ENCODE results near the gene SUGCT. TPM values are rescaled to one million over a fixed set of nuclear protein-coding genes. Genes with fewer than 3 reads are reported as not detected.

SUGCT gene
- total RNA-seq, 1 donor = 6.7 TPM

- no peak overlapping the region for H3K4me3 ChIP-seq (ENCODE audit: low read depth, low read length)
- DNase-seq (ENCODE audit: low read depth) = no peak
- TF ChIP-seq CTCF (IDR thresholded peaks at IDR 0.05; ENCODE audit: insufficient read depth, low read length) = no peak
Measured at GRCh38 chr7:40608321-40609075, 473.7 kb downstream of the SUGCT start.

- TF ChIP-seq CTCF (IDR thresholded peaks at IDR 0.05; ENCODE audit: insufficient read depth, low read length) = no peak
- no peak for DNase-seq (ENCODE audit: low read depth)
- H3K4me3 ChIP-seq (ENCODE audit: low read depth, low read length) = no peak overlapping the region
Measured at GRCh38 chr7:40610461-40610860, 475.7 kb downstream of the SUGCT start.

- TF ChIP-seq CTCF (IDR thresholded peaks at IDR 0.05; ENCODE audit: insufficient read depth, low read length) = no peak
- DNase-seq (ENCODE audit: low read depth) = no peak
- H3K4me3 ChIP-seq (ENCODE audit: low read depth, low read length) = no peak overlapping the region
Measured at GRCh38 chr7:40611095-40611871, 476.5 kb downstream of the SUGCT start.

GRCh38 chr7:40612298-40612697 is 477.5 kb downstream of the SUGCT start:
- no peak for DNase-seq (ENCODE audit: low read depth)
- no peak for TF ChIP-seq CTCF (IDR thresholded peaks at IDR 0.05; ENCODE audit: insufficient read depth, low read length)
- no peak overlapping the region for H3K4me3 ChIP-seq (ENCODE audit: low read depth, low read length)

GRCh38 chr7:40619647-40620046 is 484.8 kb downstream of the SUGCT start:
- DNase-seq (ENCODE audit: low read depth) = no peak
- no peak for TF ChIP-seq CTCF (IDR thresholded peaks at IDR 0.05; ENCODE audit: insufficient read depth, low read length)
- H3K4me3 ChIP-seq (ENCODE audit: low read depth, low read length) = no peak overlapping the region

GRCh38 chr7:40621592-40621998 is 486.8 kb downstream of the SUGCT start:
- DNase-seq (ENCODE audit: low read depth) = peak; percentile 5
- no peak for TF ChIP-seq CTCF (IDR thresholded peaks at IDR 0.05; ENCODE audit: insufficient read depth, low read length)
- no peak overlapping the region for H3K4me3 ChIP-seq (ENCODE audit: low read depth, low read length)
